ENCODE data around the gene ANKRD11.

The ANKRD11 gene

DNA sequence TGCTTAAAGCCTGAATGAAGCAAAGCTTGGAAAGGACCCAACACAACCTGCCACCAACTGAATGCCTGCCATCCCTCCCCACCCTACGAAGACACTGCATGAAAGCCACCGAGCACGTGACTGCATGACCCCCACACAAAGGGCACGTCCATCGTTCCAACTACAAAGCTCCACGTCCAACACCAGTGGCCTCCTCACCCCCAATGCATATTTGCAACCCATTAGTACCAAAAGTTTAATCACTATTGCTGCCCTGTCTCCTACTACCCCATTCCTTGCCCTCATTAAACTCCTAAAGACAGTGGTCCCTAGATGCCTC is 43.4 kb downstream of the ANKRD11 start:
- TF ChIP-seq, protein P1, sequence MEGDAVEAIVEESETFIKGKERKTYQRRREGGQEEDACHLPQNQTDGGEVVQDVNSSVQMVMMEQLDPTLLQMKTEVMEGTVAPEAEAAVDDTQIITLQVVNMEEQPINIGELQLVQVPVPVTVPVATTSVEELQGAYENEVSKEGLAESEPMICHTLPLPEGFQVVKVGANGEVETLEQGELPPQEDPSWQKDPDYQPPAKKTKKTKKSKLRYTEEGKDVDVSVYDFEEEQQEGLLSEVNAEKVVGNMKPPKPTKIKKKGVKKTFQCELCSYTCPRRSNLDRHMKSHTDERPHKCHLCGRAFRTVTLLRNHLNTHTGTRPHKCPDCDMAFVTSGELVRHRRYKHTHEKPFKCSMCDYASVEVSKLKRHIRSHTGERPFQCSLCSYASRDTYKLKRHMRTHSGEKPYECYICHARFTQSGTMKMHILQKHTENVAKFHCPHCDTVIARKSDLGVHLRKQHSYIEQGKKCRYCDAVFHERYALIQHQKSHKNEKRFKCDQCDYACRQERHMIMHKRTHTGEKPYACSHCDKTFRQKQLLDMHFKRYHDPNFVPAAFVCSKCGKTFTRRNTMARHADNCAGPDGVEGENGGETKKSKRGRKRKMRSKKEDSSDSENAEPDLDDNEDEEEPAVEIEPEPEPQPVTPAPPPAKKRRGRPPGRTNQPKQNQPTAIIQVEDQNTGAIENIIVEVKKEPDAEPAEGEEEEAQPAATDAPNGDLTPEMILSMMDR (IDR thresholded peaks at IDR 0.05; ENCODE audit: low read depth, low read length): no peak
- H3K4me3 ChIP-seq (ENCODE audit: low read depth, low read length): no peak overlapping the region
- in situ Hi-C loops (cut with HindIII; ENCODE audit: low sequenced_read_pairs): no loop called here
- DNase-seq (ENCODE audit: low read depth, low spot score): no peak

DNA sequence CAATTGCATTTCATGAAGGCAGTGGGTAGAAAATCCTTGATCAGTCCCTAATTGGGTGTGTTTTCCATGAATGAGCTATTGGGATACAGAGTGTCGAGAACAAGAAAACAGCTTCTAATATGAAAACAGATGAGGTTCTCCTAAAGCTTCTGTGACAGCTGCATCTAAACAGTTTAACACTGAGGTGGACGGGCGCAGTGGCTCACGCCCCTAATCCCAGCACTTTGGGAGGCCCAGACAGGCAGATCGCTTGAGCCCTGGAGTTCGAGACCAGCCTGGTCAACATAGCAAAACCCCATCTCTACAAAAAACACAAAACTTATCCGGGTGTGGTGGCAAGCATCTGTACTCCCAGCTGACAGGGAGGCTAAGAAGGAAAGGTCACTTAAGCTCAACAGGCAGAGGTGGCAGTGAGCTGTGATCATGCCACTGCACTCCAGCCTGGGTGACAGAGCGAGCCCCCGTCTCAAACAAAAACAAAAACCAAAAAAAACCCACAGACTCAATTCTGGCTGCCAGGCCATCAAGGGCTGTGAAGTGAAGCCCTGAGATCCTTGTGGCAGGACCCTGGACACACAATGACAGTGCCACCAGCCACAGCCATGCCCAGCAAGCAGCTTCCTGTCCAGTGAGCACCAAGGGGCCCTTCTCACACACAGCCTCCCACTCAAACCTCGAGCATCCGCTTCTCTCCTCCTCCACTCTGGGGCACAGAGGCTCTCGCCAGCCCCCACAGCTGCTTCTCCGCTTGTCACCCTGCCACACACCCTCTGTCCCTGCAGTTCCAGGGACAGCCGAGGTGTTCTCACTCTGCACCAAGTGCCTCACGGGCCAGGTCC is 44.0 kb downstream of the ANKRD11 start:
- TF ChIP-seq, protein P1 (IDR thresholded peaks at IDR 0.05; ENCODE audit: low read depth, low read length): no peak
- no peak overlapping the region for H3K4me3 ChIP-seq (ENCODE audit: low read depth, low read length)
- no peak for DNase-seq (ENCODE audit: low read depth, low spot score)
- in situ Hi-C loops (cut with HindIII; ENCODE audit: low sequenced_read_pairs): no loop called here

DNA sequence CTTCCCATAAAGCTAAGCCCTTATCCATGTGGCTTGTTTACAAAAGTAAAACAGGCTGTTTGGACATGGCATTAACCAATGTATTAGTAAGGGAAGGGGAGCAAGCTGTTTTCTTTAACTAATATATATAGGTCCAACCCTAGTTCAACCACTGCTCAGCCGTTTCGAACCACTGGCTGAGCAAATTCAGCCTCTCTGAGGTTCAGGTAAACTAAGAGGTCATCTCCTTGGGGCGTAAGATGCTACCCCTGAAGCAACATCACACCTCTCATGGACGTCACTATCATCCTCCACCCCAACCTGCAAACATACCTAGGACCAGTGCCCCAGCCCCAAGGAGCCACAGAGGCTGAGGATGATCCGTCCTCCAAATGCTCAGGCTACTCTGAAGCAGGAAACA is 45.2 kb downstream of the ANKRD11 start:
- in situ Hi-C loops (cut with HindIII; ENCODE audit: low sequenced_read_pairs): no loop called here
- H3K4me3 ChIP-seq (ENCODE audit: low read depth, low read length): no peak overlapping the region
- TF ChIP-seq, protein P1 (IDR thresholded peaks at IDR 0.05; ENCODE audit: low read depth, low read length): no peak
- DNase-seq (ENCODE audit: low read depth, low spot score): no peak

DNA sequence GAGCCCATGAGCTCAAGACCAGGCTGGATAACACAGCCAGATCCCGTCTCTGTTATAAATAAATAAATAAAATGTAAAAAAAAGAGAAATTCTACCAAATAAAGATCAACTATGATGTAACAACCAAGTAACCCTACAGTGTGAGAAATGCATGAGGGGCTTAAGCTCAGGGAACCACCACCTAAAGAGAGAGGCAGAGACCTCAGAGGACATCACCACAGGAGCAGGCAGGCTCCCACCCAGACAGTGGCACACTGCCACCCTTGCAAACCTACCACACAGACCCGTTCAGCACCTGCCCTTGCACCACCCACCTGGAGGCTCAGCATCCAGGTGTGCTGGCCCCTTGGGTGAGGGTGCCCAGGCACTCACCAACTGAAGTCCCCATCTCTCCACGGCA is 45.6 kb downstream of the ANKRD11 start:
- no peak overlapping the region for H3K4me3 ChIP-seq (ENCODE audit: low read depth, low read length)
- TF ChIP-seq, protein P1 (IDR thresholded peaks at IDR 0.05; ENCODE audit: low read depth, low read length): no peak
- no peak for DNase-seq (ENCODE audit: low read depth, low spot score)
- in situ Hi-C loops (cut with HindIII; ENCODE audit: low sequenced_read_pairs): no loop called here

DNA sequence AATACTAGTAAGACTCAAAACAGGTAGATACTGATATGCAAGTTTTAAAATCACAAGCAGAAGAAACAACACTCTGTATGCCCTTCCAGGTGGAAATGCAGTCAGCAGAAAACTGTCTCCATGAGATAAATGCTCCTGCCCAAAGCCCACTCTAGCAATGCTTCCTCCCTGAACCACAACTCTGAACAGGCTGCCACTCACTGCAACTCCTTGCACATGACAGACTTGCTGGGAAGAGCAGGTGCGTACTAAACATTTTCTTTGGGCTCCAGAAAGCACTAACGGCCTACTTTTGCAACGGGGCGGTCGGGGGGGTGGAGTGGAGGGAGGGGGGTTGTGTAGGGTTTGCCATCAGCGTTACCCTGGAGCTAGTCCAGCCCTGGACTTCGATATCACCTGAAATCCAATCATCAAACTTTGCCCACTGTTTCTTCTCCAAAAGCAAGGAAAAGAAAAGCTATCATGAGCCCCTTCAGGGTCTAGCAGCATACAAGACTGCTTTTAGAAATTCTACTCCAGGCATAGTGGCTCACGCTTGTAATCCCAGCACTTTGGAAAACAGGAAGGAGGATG is 46.1 kb downstream of the ANKRD11 start:
- in situ Hi-C loops (cut with HindIII; ENCODE audit: low sequenced_read_pairs): no loop called here

DNA sequence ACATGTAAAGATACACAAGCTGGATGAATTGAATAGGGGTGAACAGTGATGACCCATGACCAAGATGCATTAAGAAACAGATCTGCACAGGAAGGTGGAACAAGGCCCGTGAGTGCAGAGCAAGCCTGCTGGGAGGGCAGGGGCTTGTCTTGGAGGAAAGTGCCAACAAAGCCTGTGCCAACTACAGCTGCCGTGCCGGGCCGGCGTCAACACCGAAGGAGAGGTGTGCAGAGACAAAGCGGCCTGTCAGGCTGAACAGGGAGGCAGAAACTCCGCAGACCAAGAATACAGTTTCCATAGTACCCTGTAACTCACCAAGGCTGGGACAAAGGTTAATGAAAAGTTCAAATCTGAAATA is 46.7 kb downstream of the ANKRD11 start:
- H3K4me3 ChIP-seq (ENCODE audit: low read depth, low read length): no peak overlapping the region
- in situ Hi-C loops (cut with HindIII; ENCODE audit: low sequenced_read_pairs): no loop called here
- DNase-seq (ENCODE audit: low read depth, low spot score): no peak
- TF ChIP-seq, protein P1 (IDR thresholded peaks at IDR 0.05; ENCODE audit: low read depth, low read length): no peak

More for the DNA sequence above, 46.1 kb downstream of the ANKRD11 start:
- TF ChIP-seq, protein P1 (IDR thresholded peaks at IDR 0.05; ENCODE audit: low read depth, low read length): no peak
- H3K4me3 ChIP-seq (ENCODE audit: low read depth, low read length): no peak overlapping the region
- no peak for DNase-seq (ENCODE audit: low read depth, low spot score)

Measured in astrocyte of the spinal cord (primary cell).